Left cardiac atrium (tissue), 4 donors: ENCODE measurements around the gene CD2. TPM values are rescaled to one million over a fixed set of nuclear protein-coding genes. Genes with fewer than 3 reads are reported as not detected.

Source experiments
- ATAC-seq, 2 donors: fragments of 200-7000 bp; cut with Tn5 transposase; one replicate each; pipeline ENCODE4 v1.9.1; 2020; ENCODE audit warnings: mild to moderate bottlenecking in 2 of 2, moderate library complexity in 2 of 2
- DNase-seq: peaks from one replicate; pipeline ENCODE4 v3.0.0-alpha.2; 2020
- intact Hi-C, 2 donors: fragments of 100-400 bp; cut with DNase I; formaldehyde crosslinking; loops; one replicate each; pipeline versions ENCODE4 v1.14.1 to v1.15.1; 2022 to 2023
- total RNA-seq, 2 donors: library from RNA; stranded (reverse); fragmentation: NEBNext Ultra II Directional; extraction: Animal tissue kit (Norgen Biotek cat#: 25700); gene quantifications; one replicate each; pipeline ENCODE4 v1.2.1, GENCODE V29; 2021
- donor health status: DM: no; HTN: yes; CAD: no.
- donor health status: DM: no; HTN: yes; CAD: no; lungs with severe emphysema.
- donor health status: DM: yes; HTN: yes; CAD: no.
- donor health status: Dilated cardiomyopathy.

The CD2 gene
- total RNA-seq, 2 donors from 2014 or later = 1.4 to 3.5 TPM

- intact Hi-C loops = no loop called here
- ATAC-seq = no peak
- no peak for DNase-seq
Measured at GRCh38 chr1:116807394-116808199, 53.4 kb downstream of the CD2 start.

GRCh38 chr1:116808200-116808847, 54.1 kb downstream of the CD2 start:
- ATAC-seq (no peak), DNase-seq (no peak)
- intact Hi-C loops = no loop called here

- no peak for DNase-seq
- peak in 1 of 2 donors; percentile 41 for ATAC-seq
- intact Hi-C loops = no loop called here
Measured at GRCh38 chr1:116808848-116809508, 54.7 kb downstream of the CD2 start.

- ATAC-seq (no peak), DNase-seq (no peak)
- intact Hi-C loops = no loop called here
Measured at GRCh38 chr1:116811321-116811720, 57.1 kb downstream of the CD2 start.

- DNase-seq (no peak), ATAC-seq (no peak)
- intact Hi-C loops = no loop called here
Measured at GRCh38 chr1:116814926-116815723, 60.9 kb downstream of the CD2 start.

- intact Hi-C loops = no loop called here
- DNase-seq = no peak
- ATAC-seq = peak in 1 of 2 donors; percentile 30
Measured at GRCh38 chr1:116817582-116818064, 63.4 kb downstream of the CD2 start.

Other genes starting within 250 kb of the CD2 start
- 10 to 100 TPM; 19.6 to 21.1 TPM for gene CD58, start 183.4 kb upstream of the CD2 start, total RNA-seq
- gene IGSF3, start 86.7 kb upstream of the CD2 start, total RNA-seq = 10 to 100 TPM; 14.3 to 15.6 TPM
- 100 to 1,000 TPM; 159 to 179 TPM for gene PTGFRN, start 155.5 kb downstream of the CD2 start, total RNA-seq
- 1 to 10 TPM; 1.1 to 3.1 TPM for gene CD101, start 247.3 kb downstream of the CD2 start, total RNA-seq